Endothelial cell of umbilical vein (primary cell): ENCODE measurements around the gene CCP110. TPM values are rescaled to one million over a fixed set of nuclear protein-coding genes. Genes with fewer than 3 reads are reported as not detected.
A peak's percentile ranks its signal among the peaks of the same experiment; 100 is the strongest.

Source experiments
- BruUV-seq: library from RNA; stranded (reverse); fragments of 400-500 nt; replicated peaks from 2 replicates; lab custom pipeline; 2021; lab: Mats Ljungman, UMichigan
- CTCF ChIA-PET: fragments of 300-600, 350-600 bp; sonication (Branson Sonifier 250); formaldehyde crosslinking; loops from one replicate; lab custom pipeline; 2021; ENCODE audit warnings: antibody characterized with exemption, inconsistent platforms; lab: Charles Lee
- POLR2A ChIA-PET: fragments of 300-600, 350-600 bp; sonication (Branson Sonifier 250); formaldehyde crosslinking; loops from one replicate; lab custom pipeline; 2021; ENCODE audit warnings: antibody characterized with exemption, inconsistent platforms; lab: Charles Lee
- DNase-seq: peaks from one replicate; pipeline ENCODE4 v3.0.0-alpha.2; 2011; ENCODE audit warnings: low read depth, low spot score
- FAIRE-seq: peaks from 2 replicates; lab custom pipeline; 2011; peaks lifted over from hg19 to GRCh38; lab: Jason Lieb, UNC
- H2AFZ ChIP-seq: 2 replicates; pipeline ENCODE4 v1.6.0; 2012; ENCODE audit warnings: low read depth, low read length, control low read depth, inconsistent platforms
- H3K27ac ChIP-seq: 2 replicates; pipeline ENCODE4 v1.5.1; 2011; ENCODE audit warnings: low read depth, mild to moderate bottlenecking, control low read depth, low read length, moderate library complexity; ENCODE audit not compliant: insufficient read depth
- H3K27me3 ChIP-seq, 2 experiments: 2 replicates each; pipeline versions ENCODE4 v1.6.0 to v1.6.1; 2011; ENCODE audit warnings: low read length in 2 of 2, mixed read lengths in 1 of 2; ENCODE audit not compliant: control insufficient read depth in 2 of 2, insufficient read depth in 2 of 2
- H3K36me3 ChIP-seq, 2 experiments: 2 replicates in 1 of 2; 3 replicates in 1 of 2; pipeline ENCODE4 v1.5.1; 2011; ENCODE audit warnings: low read length in 2 of 2, mild to moderate bottlenecking in 1 of 2, moderate library complexity in 1 of 2; ENCODE audit not compliant: control insufficient read depth in 2 of 2, insufficient read depth in 2 of 2; ENCODE audit errors: extremely low read depth in 1 of 2
- H3K4me1 ChIP-seq: 3 replicates; pipeline ENCODE4 v1.5.1; 2011; ENCODE audit warnings: mild to moderate bottlenecking, low read length; ENCODE audit not compliant: control insufficient read depth, insufficient read depth; ENCODE audit errors: extremely low read depth
- H3K4me2 ChIP-seq: 2 replicates; pipeline ENCODE4 v1.6.1; 2011; ENCODE audit warnings: low read length, control low read depth, mixed read lengths; ENCODE audit not compliant: insufficient read depth
- H3K4me3 ChIP-seq, 3 experiments: fragments of 200-600 bp in 1 of 3; sonication (generic), shearing (Covaris generic) in 1 of 3; replicated peaks in 1 of 3; 2 replicates each; pipeline ENCODE4 v1.5.1; 2011 to 2016; ENCODE audit warnings: control low read depth in 3 of 3, low read length in 3 of 3, mild to moderate bottlenecking in 2 of 3, inconsistent platforms in 1 of 3, low read depth in 1 of 3, moderate library complexity in 1 of 3; ENCODE audit not compliant: insufficient read depth in 1 of 3
- H3K79me2 ChIP-seq: 2 replicates; pipeline ENCODE4 v1.6.0; 2012; ENCODE audit warnings: low read length, inconsistent platforms; ENCODE audit not compliant: control insufficient read depth, insufficient read depth
- H3K9ac ChIP-seq: replicated peaks from 2 replicates; pipeline ENCODE3; 2011; ENCODE audit warnings: low read length, control low read depth; ENCODE audit not compliant: insufficient read depth; ENCODE audit errors: extremely low read depth
- H3K9me1 ChIP-seq: replicated peaks from 3 replicates; pipeline ENCODE4 v1.6.0; 2011; ENCODE audit warnings: mild to moderate bottlenecking, low read length; ENCODE audit not compliant: control insufficient read depth, insufficient read depth; ENCODE audit errors: extremely low read depth
- H3K9me3 ChIP-seq: replicated peaks from 2 replicates; pipeline ENCODE4 v1.5.1; 2012; ENCODE audit warnings: low read length, inconsistent platforms; ENCODE audit not compliant: control insufficient read depth, insufficient read depth
- H4K20me1 ChIP-seq: replicated peaks from 2 replicates; pipeline ENCODE3; 2011; ENCODE audit warnings: mild to moderate bottlenecking, low read length; ENCODE audit not compliant: control insufficient read depth, insufficient read depth; ENCODE audit errors: extremely low read depth
- GATA2 ChIP-seq: IDR thresholded peaks from 2 replicates; pipeline ENCODE4 v1.7.0; 2011; ENCODE audit warnings: low read depth, mild to moderate bottlenecking, moderate library complexity, mixed read lengths, low read length; ENCODE audit not compliant: insufficient read length, insufficient read depth
- dilution Hi-C: fragments of 300-500 bp; cut with MboI; formaldehyde crosslinking; loops from one replicate; pipeline ENCODE4 v1.15.0; 2019; ENCODE audit warnings: low sequenced_read_pairs; ENCODE audit not compliant: extremely low pct_ligation_motif_present
- intact Hi-C: fragments of 100-400 bp; cut with micrococcal nuclease; formaldehyde crosslinking; loops from one replicate; pipeline ENCODE4 v1.10.0; 2022
- polyA plus RNA-seq, 4 experiments: library from polyadenylated mRNA; depleted of rRNA in 3 of 4; stranded (reverse) in 3 of 4; unstranded in 1 of 4; fragments of >200 nt; gene quantifications; 2 replicates each; pipeline versions ENCODE4 v1.2.1 to v1.2.3, GENCODE V29; 2011 to 2012; ENCODE audit warnings: missing spikeins in 1 of 4
- total RNA-seq: library from RNA; stranded (reverse); gene quantifications from 2 replicates; pipeline ENCODE4 v1.2.3, GENCODE V29; 2021
- TF ChIP-seq, protein P1 (sequence below), 2 donors: IDR thresholded peaks; 1 replicate in 1 of 2; 2 replicates in 1 of 2; pipeline ENCODE4 v1.5.1; 2011; ENCODE audit warnings: low read length in 2 of 2, mild to moderate bottlenecking in 2 of 2, moderate library complexity in 2 of 2, control low read depth in 1 of 2, inconsistent platforms in 1 of 2, low read depth in 1 of 2; ENCODE audit not compliant: insufficient read depth in 1 of 2; ENCODE audit errors: extremely low read depth in 1 of 2

The CCP110 gene
- total and polyA plus RNA-seq, 2 donors (not counting 3 experiments of a cell fraction or from before 2014, with no cell fraction given), result 3.7 to 16.5 TPM

DNA sequence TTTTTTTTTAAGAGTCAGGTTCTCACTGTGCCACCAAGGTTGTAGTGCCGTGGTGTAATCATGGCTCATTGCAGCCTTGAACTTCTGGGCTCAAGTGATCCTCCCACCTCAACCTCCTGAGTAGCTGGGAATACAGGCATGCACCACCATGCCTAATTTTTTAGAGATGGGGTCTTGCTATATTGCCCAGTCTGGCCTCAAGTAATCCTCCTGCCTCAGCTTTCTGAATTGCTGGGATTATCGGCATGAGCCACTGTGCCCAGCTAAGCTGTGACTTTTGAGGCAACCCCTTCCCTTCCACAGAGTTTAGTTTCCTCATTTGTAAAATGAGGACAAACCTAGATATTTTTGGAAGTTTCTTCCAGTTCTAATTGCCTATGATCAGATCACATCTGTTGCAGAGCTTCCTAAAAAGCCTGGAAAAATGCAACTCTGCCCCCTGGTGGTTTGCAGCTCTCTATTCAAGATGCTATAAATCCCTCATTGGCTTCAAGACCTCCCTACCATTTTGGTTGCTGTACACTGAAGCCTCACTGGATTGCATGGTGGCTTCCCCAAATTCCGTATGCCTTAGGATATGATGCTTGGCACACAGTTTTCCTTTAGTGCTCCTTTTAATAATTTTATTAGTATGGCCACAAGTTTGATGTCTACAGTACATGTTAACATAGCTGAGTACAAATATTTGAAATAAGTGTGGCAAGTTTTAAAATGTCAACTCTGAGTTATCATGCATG is 21.2 kb upstream of the CCP110 start:
- H3K27me3 ChIP-seq, result no peaks in the 10 kb centered on the region
- peaks cover 7% of the 10 kb centered on the region for H3K4me1 ChIP-seq
- no peaks in the 10 kb centered on the region for H3K9me3 ChIP-seq
- no peak overlapping the region for H3K27ac ChIP-seq
- DNase-seq (peak; percentile 73), FAIRE-seq (peak; percentile 88)
- H3K9me1 ChIP-seq, result no peaks in the 10 kb centered on the region
- BruUV-seq, result no TSS peak
- peaks cover 2 to 9% of the 10 kb centered on the region in 2 experiments for H3K36me3 ChIP-seq
- TF ChIP-seq GATA2, result no peak
- TF ChIP-seq, protein P1, sequence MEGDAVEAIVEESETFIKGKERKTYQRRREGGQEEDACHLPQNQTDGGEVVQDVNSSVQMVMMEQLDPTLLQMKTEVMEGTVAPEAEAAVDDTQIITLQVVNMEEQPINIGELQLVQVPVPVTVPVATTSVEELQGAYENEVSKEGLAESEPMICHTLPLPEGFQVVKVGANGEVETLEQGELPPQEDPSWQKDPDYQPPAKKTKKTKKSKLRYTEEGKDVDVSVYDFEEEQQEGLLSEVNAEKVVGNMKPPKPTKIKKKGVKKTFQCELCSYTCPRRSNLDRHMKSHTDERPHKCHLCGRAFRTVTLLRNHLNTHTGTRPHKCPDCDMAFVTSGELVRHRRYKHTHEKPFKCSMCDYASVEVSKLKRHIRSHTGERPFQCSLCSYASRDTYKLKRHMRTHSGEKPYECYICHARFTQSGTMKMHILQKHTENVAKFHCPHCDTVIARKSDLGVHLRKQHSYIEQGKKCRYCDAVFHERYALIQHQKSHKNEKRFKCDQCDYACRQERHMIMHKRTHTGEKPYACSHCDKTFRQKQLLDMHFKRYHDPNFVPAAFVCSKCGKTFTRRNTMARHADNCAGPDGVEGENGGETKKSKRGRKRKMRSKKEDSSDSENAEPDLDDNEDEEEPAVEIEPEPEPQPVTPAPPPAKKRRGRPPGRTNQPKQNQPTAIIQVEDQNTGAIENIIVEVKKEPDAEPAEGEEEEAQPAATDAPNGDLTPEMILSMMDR (IDR thresholded peaks at IDR 0.05; ENCODE audit: extremely low read depth in 1 of 2, insufficient read depth in 1 of 2, low read depth in 1 of 2, low read length in 2 of 2), result peak; percentile 71 to 77
- H3K4me2 ChIP-seq, result no peak overlapping the region
- intact Hi-C loops (loop anchor here (1.0 to 5.0 kb wide), 4 partner anchors 100 to 416 kb away; no protein-coding TSS in a partner anchor), dilution Hi-C loops (no loop called here)
- no peaks in the 10 kb centered on the region for H3K79me2 ChIP-seq
- H3K4me3 ChIP-seq, result no peak overlapping the region
- no peak overlapping the region for H3K9ac ChIP-seq
- no peaks in the 10 kb centered on the region for H4K20me1 ChIP-seq
- POLR2A ChIA-PET, result interaction anchor here (0.5 kb wide), 1 partner anchor 417 kb away, joined by 5 read pairs; no protein-coding TSS in a partner anchor
- CTCF ChIA-PET, result interaction anchor here (0.6 to 3.4 kb wide), 45 partner anchors 9 to 702 kb away, joined by 3 to 71 read pairs (median 4); partner anchors contain the start of genes ARL6IP1, CCP110, GDE1 and TMC7
- no peak overlapping the region for H2AFZ ChIP-seq
